Fibroblast of skin of scalp (primary cell): ENCODE results near the gene PSME4.
A peak's percentile ranks its signal among the peaks of the same experiment; 100 is the strongest.

ENCODE experiments used
- DNase-seq: peaks from one replicate; pipeline ENCODE4 v3.0.0-alpha.2; 2013

Gene PSME4

GRCh38 chr2:53829273-53829979 lies 141.4 kb downstream of the PSME4 start:
- no peak for DNase-seq

GRCh38 chr2:53828331-53828730 lies 142.5 kb downstream of the PSME4 start:
- no peak for DNase-seq

- DNase-seq, result no peak
Observed at GRCh38 chr2:53827398-53828175, 143.2 kb downstream of the PSME4 start.

GRCh38 chr2:53826587-53827397 lies 144.0 kb downstream of the PSME4 start:
- no peak for DNase-seq

GRCh38 chr2:53826030-53826410 lies 144.8 kb downstream of the PSME4 start:
- DNase-seq, result no peak

- DNase-seq, result peak; percentile 6
Observed at GRCh38 chr2:53823639-53824038, 147.2 kb downstream of the PSME4 start.

- no peak for DNase-seq
Observed at GRCh38 chr2:53821810-53822209, 149.0 kb downstream of the PSME4 start.

- no peak for DNase-seq
Observed at GRCh38 chr2:53820711-53821110, 150.1 kb downstream of the PSME4 start.

- no peak for DNase-seq
Observed at GRCh38 chr2:53820048-53820447, 150.7 kb downstream of the PSME4 start.

GRCh38 chr2:53819634-53820033 lies 151.2 kb downstream of the PSME4 start:
- no peak for DNase-seq

GRCh38 chr2:53818854-53819435 lies 151.8 kb downstream of the PSME4 start:
- DNase-seq, result no peak
